RWPE1 (cell line): ENCODE measurements around the gene EFNA5.

Source experiments
- CTCF ChIA-PET: fragments of 350-600 bp; sonication (Branson Sonifier 250); formaldehyde crosslinking; extraction: SDS; loops from one replicate; lab custom pipeline; 2021; lab: Yijun Ruan, JAX
- POLR2A ChIA-PET: fragments of 400-600 bp; formaldehyde crosslinking; extraction: SDS; loops from one replicate; lab custom pipeline; 2020; ENCODE audit warnings: antibody characterized with exemption; ENCODE audit not compliant: low non-redundant PET; lab: Yijun Ruan, JAX
- DNase-seq: peaks from one replicate; pipeline ENCODE4 v3.0.0; 2012; ENCODE audit warnings: low spot score
- H3K27ac ChIP-seq: fragments of 450-650 bp; 2 replicates; pipeline ENCODE4 v1.5.1; 2017
- TF ChIP-seq, protein P1 (sequence below): fragments of 450-650 bp; conservative IDR thresholded peaks from 2 replicates; pipeline ENCODE4 v1.5.1; 2017; ENCODE audit warnings: low read depth, mild to moderate bottlenecking

The EFNA5 gene

DNA sequence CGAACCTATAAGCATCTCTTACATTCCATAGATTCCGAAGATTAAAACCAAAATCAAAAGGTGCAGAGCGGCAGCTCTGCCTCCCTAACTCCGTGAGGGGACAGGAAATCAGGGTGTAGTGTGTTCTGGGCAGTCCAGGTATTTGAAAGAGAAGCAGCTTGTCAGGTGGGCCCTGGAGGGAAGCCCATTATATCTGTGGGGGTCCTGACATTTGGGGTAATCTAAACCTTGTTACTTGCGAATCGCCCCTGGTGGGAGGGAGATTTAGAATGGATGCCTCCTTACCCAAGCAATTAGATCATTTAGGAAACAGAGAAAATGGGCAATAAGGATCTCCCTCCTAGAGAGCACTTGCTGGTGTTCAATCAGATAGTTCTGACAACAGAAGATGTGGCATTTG, 126.9 kb downstream of the EFNA5 start:
- ChIA-PET POLR2A (interaction anchor here (1.0 kb wide), 1 partner anchor 129 kb away, joined by 3 read pairs; no protein-coding TSS in a partner anchor), CTCF (interaction anchor here (0.5 kb wide), 1 partner anchor 28 kb away, joined by 3 read pairs; no protein-coding TSS in a partner anchor)
- no peak for DNase-seq
- TF ChIP-seq, protein P1, sequence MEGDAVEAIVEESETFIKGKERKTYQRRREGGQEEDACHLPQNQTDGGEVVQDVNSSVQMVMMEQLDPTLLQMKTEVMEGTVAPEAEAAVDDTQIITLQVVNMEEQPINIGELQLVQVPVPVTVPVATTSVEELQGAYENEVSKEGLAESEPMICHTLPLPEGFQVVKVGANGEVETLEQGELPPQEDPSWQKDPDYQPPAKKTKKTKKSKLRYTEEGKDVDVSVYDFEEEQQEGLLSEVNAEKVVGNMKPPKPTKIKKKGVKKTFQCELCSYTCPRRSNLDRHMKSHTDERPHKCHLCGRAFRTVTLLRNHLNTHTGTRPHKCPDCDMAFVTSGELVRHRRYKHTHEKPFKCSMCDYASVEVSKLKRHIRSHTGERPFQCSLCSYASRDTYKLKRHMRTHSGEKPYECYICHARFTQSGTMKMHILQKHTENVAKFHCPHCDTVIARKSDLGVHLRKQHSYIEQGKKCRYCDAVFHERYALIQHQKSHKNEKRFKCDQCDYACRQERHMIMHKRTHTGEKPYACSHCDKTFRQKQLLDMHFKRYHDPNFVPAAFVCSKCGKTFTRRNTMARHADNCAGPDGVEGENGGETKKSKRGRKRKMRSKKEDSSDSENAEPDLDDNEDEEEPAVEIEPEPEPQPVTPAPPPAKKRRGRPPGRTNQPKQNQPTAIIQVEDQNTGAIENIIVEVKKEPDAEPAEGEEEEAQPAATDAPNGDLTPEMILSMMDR, result no peak
- H3K27ac ChIP-seq, result peak overlapping the region; percentile 74

DNA sequence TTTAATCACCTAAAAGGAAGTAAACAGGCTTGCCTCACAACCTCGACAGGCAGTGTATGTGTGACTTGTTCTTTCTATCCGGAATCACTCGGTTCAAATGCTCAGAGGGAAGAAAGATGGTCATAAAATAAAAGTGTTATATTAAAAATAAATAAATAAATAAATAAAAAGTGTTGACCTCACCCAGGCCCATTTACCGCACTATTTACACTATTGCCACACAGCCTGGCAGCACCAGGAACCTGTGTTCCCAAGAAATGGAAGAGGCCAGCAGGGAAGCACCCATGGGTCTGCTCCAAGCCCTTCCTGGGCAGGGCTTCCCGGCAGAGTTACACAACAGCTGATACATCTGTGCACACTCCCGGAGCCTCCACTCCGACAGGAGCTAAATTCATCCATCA, 127.9 kb downstream of the EFNA5 start:
- H3K27ac ChIP-seq, result peak overlapping the region; percentile 93
- TF ChIP-seq, protein P1, result no peak
- CTCF ChIA-PET, result interaction anchor here (0.5 to 0.9 kb wide), 3 partner anchors 16 to 1268 kb away, joined by 3 to 4 read pairs (median 3); no protein-coding TSS in a partner anchor
- DNase-seq, result peak; percentile 87
- POLR2A ChIA-PET, result interaction anchor here (0.6 to 1.0 kb wide), 2 partner anchors 119 to 130 kb away, joined by 3 to 6 read pairs; no protein-coding TSS in a partner anchor

DNA sequence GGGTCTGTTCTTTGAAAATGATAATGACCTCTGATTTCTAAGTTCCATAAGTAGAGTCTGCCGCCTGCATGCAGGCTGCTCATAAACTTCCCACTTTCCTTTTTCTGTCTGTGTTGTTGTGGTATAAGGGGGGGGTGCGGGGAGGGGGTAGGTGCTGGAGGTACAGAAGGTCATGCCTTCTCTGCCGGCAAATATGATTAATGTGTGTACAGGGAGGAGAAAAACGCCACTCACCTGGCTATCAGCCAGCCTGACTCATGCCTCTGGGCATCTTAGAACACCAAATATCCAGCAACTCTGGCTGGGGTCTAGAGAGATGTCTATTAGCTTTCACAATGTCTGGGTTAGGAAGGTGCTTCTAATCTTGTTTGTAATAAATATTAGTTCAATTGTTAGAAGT, 128.3 kb downstream of the EFNA5 start:
- DNase-seq, result peak; percentile 96
- TF ChIP-seq, protein P1, result no peak
- ChIA-PET POLR2A (interaction anchor here (0.6 kb wide), 1 partner anchor 119 kb away, joined by 6 read pairs; no protein-coding TSS in a partner anchor), CTCF (interaction anchor here (0.9 kb wide), 1 partner anchor 30 kb away, joined by 3 read pairs; no protein-coding TSS in a partner anchor)
- peak overlapping the region; percentile 93 for H3K27ac ChIP-seq

DNA sequence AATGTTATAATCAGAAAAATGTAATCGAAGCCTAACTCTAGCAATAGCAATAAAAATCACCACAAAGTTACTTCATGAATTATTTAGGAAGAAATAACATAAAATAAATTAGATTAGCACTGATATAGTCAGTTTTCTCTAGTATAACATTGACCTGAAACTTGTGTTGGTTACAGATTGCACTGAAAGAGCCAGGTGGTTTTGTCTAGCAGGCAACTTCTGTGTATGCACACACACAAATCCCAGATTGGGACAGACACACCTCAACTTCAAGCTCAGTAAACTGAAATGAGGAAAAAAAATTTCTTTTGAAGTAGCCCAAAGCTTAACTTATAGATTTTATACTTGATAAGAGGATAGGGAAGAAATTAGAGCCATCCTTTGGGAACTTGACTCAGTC, 129.3 kb downstream of the EFNA5 start:
- ChIA-PET POLR2A (no interaction called here), CTCF (interaction anchor here (0.6 kb wide), 1 partner anchor 36 kb away, joined by 3 read pairs; no protein-coding TSS in a partner anchor)
- TF ChIP-seq, protein P1, result no peak
- DNase-seq, result no peak
- no peak overlapping the region for H3K27ac ChIP-seq

DNA sequence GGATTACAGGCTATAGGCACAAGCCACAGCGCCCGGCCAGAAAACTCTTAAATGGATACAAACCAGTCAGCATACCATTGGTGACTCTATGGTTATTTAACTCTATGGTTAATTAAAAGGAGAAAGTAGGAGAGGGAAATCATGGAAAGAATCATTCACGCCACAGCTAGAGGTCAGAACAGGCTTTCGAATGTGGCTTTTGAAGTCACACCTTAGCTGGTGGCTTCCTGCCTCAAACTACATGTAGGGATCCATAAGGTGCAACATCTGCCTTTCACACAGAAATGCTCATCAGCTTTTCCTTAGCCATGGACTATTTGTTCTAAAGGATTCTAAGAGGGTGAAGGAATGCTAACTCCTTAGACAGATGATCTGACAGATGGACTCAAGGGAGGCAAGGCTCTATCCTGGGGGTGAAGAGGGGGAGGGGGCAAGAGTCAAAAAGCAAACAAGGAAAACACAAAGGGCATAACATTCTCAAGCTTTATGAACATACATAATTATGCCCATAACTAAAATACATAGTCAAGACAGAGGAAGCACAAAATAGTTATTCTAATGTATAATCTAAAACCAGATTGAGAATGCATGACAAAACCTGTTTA, 130.9 kb downstream of the EFNA5 start:
- TF ChIP-seq, protein P1, result no peak
- DNase-seq, result no peak
- CTCF ChIA-PET, result interaction anchor here (0.6 to 1.1 kb wide), 3 partner anchors 23 to 180 kb away, joined by 3 to 4 read pairs (median 3); no protein-coding TSS in a partner anchor
- H3K27ac ChIP-seq, result peak overlapping the region; percentile 32
- POLR2A ChIA-PET, result no interaction called here

DNA sequence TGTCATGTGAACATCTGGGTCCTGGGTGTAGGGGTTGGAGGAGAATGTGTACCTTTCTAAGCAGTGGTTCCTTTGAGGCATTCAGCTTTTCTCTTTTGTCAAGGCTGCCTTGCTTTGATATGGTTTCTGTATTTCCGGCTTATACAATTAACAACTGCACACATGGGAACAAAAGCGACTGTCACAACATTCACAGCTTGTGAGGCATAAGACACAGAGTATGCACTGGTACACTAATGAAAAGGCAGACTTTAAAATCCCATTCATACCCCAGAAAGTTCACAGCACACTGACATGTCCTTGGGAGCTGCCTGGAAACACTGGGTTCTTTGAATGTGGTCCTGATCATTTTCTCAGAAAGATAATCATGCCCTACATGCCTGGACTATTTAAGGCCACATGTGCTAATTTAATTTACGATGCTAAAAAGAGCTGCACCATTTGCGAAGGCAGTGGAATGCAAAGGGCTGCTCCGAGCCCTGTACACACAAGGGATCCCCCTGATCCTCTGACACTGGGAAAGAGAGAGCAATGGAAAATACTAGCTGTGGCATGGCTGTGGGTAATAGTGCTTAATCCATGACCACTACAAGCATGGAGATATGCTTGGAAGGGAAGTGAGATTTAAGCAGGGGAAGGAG, 131.8 kb downstream of the EFNA5 start:
- ChIA-PET POLR2A (no interaction called here), CTCF (interaction anchor here (1.1 kb wide), 1 partner anchor 32 kb away, joined by 4 read pairs; no protein-coding TSS in a partner anchor)
- no peak for DNase-seq
- TF ChIP-seq, protein P1, result no peak
- peak overlapping the region; percentile 32 for H3K27ac ChIP-seq
